Progenitor cell of endocrine pancreas (in vitro differentiated cells): ENCODE results near the gene ZNRF3. TPM values are rescaled to one million over a fixed set of nuclear protein-coding genes. Genes with fewer than 3 reads are reported as not detected.

Experiments
- DNase-seq: peaks from one replicate; pipeline ENCODE4 v3.0.0; 2021; ENCODE audit warnings: low spot score; ENCODE audit not compliant: unreplicated experiment
- H3K27ac Mint-ChIP-seq: 2 replicates; pipeline ENCODE4 v1.8.0; 2021; ENCODE audit warnings: mild to moderate bottlenecking, moderate library complexity, mixed read lengths
- H3K27me3 Mint-ChIP-seq: 2 replicates; pipeline ENCODE4 v1.8.0; 2021; ENCODE audit warnings: mixed read lengths
- H3K36me3 Mint-ChIP-seq: 2 replicates; pipeline ENCODE4 v1.8.0; 2022; ENCODE audit warnings: mixed read lengths; ENCODE audit not compliant: insufficient read depth
- H3K4me1 Mint-ChIP-seq: 2 replicates; pipeline ENCODE4 v1.8.0; 2021; ENCODE audit warnings: low read depth, mixed read lengths
- H3K4me3 Mint-ChIP-seq: 2 replicates; pipeline ENCODE4 v1.8.0; 2021; ENCODE audit warnings: low read depth, mild to moderate bottlenecking, moderate library complexity, mixed read lengths
- H3K9me3 Mint-ChIP-seq: 2 replicates; pipeline ENCODE4 v1.8.0; 2021; ENCODE audit warnings: low read depth, mixed read lengths
- CTCF ChIP-seq: fragments of 200-600 bp; sonication (generic); IDR thresholded peaks from one replicate; pipeline ENCODE4 v1.5.0; 2021; ENCODE audit warnings: antibody characterized with exemption, mild to moderate bottlenecking; ENCODE audit not compliant: unreplicated experiment
- total RNA-seq: library from RNA; stranded (reverse); gene quantifications from 2 replicates; pipeline ENCODE4 v1.2.1, GENCODE V29; 2021

Gene ZNRF3
- total RNA-seq, 1 donor from 2014 or later, result 7.5 TPM

- Mint-ChIP-seq H3K27me3 (peaks cover 72% of the 10 kb centered on the region), H3K27ac (no peak overlapping the region), H3K4me1 (peaks cover 26% of the 10 kb centered on the region), H3K36me3 (peaks cover 2% of the 10 kb centered on the region), H3K9me3 (no peaks in the 10 kb centered on the region), H3K4me3 (no peak overlapping the region)
- TF ChIP-seq CTCF, result no peak
- no peak for DNase-seq
These were observed 7.9 kb downstream of the ZNRF3 start for GRCh38 chr22:28891156-28891733.

GRCh38 chr22:28892175-28892731, 8.9 kb downstream of the ZNRF3 start:
- Mint-ChIP-seq H3K27ac (no peak overlapping the region), H3K9me3 (no peaks in the 10 kb centered on the region)

GRCh38 chr22:28893810-28894209, 10.4 kb downstream of the ZNRF3 start:
- Mint-ChIP-seq H3K36me3 (peaks cover 2% of the 10 kb centered on the region), H3K4me1 (peaks cover 11% of the 10 kb centered on the region), H3K4me3 (no peak overlapping the region), H3K27me3 (peaks cover 66% of the 10 kb centered on the region), H3K9me3 (no peaks in the 10 kb centered on the region), H3K27ac (no peak overlapping the region)
- no peak for TF ChIP-seq CTCF
- no peak for DNase-seq

More at GRCh38 chr22:28892175-28892731, 8.9 kb downstream of the ZNRF3 start:
- Mint-ChIP-seq H3K4me3 (no peak overlapping the region), H3K36me3 (peaks cover 2% of the 10 kb centered on the region), H3K4me1 (peaks cover 20% of the 10 kb centered on the region), H3K27me3 (peaks cover 75% of the 10 kb centered on the region)
- DNase-seq, result no peak
- no peak for TF ChIP-seq CTCF

- Mint-ChIP-seq H3K4me1 (peaks cover 9% of the 10 kb centered on the region), H3K4me3 (no peak overlapping the region), H3K27me3 (peaks cover 63% of the 10 kb centered on the region), H3K27ac (no peak overlapping the region), H3K9me3 (no peaks in the 10 kb centered on the region), H3K36me3 (no peaks in the 10 kb centered on the region)
- DNase-seq, result no peak
- no peak for TF ChIP-seq CTCF
These were observed 11.0 kb downstream of the ZNRF3 start for GRCh38 chr22:28894334-28894733.

- Mint-ChIP-seq H3K9me3 (no peaks in the 10 kb centered on the region), H3K27me3 (peaks cover 58% of the 10 kb centered on the region), H3K36me3 (no peaks in the 10 kb centered on the region), H3K4me3 (no peak overlapping the region), H3K27ac (no peak overlapping the region), H3K4me1 (peaks cover 8% of the 10 kb centered on the region)
- DNase-seq, result no peak
- TF ChIP-seq CTCF, result no peak
These were observed 11.4 kb downstream of the ZNRF3 start for GRCh38 chr22:28894807-28895206.
